ENCODE measurements around the gene SLITRK5.

SLITRK5 gene

DNA sequence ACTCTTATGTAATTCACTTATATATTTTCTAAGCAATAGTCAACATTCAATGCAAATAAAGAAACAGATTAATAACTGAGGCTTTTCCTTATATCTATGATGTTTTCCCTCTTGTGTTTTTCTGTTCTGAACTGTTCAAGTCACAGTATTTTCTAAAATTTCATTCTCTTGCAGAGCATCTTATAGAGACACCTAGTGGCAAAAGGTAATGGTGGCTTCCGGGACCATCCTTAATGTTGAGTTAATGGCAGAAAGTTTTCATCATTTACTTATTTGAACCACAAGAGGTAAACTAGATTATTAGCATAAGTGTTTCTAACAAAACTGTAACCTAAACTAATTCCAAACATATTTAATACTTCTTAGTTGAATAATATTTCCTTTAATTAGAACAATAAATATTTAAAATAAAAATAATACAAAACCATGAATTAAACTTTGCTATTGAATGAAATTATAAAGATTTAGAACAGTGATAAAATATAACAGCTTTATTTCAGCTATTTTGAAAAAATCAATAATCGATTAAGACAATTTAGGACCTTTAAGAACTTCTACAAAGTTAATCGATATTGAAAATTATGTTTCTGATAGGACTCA lies 1.7 kb upstream of the SLITRK5 start:
- Histone ChIP-seq H3K4me1 (ENCODE audit: insufficient read depth, insufficient read length) (peaks cover under 1% of the 10 kb centered on the region), H3K4me3 (ENCODE audit: insufficient read length, low read depth) (no peak overlapping the region), H3K9ac (ENCODE audit: insufficient read length, low read depth) (no peak overlapping the region), H3K27me3 (ENCODE audit: insufficient read depth, insufficient read length) (peaks cover 12% of the 10 kb centered on the region), H3K36me3 (ENCODE audit: insufficient read depth, insufficient read length, low read length) (no peaks in the 10 kb centered on the region), H3K9me3 (ENCODE audit: insufficient read depth, low read length) (no peaks in the 10 kb centered on the region)
- DNase-seq (ENCODE audit: low read depth, low spot score): no peak
- TF ChIP-seq SUZ12 (IDR thresholded peaks at IDR 0.05; ENCODE audit: extremely low read depth, insufficient read depth, insufficient read length) (no peak), ZNF274 (IDR thresholded peaks at IDR 0.05; ENCODE audit: low read depth, low read length) (no peak), YY1 (IDR thresholded peaks at IDR 0.05; ENCODE audit: insufficient read depth, insufficient read length) (no peak)

DNA sequence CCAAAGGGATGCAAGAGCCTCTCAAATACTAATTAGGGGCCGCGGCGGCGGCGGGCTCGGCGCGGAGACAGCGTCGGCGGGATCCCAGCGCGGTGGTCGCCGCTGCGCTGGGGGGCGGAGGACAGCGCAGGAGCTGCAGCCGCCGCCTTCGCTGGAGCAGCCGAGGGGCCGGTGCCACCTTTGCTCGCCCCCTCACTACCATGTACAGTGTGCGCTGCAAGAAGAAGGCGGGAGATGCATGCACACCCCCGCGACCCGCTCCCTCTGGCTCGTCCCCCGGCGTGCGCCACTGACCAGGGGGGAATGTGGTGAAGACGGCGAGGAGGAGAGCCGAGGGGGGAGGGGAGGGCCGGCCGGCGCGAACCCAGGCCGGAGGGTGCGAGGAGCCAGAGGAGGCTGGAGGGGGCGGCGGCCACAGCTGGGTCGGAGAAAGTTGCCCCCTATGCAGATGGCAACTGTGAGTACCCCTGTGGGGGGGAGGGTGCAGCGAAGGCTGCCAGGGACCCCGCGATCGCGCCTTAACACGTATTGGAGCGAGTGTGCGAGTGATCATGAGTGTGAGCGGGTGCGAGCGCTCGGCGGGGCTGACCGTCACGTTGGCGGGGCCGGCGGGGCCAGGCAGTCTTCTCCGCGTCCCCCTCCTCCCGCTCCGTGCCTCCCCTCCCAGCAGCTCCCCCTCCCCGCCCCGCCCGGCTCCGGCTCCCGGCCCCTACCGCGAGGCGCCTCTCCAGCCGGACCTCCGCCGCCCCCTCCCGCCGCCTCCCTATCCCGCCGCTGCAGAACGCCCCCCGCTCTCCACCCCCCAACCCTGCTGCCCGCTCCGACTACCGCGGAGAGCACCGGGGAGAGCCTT lies 808 bp downstream of the SLITRK5 start:
- TF ChIP-seq YY1 (IDR thresholded peaks at IDR 0.05; ENCODE audit: insufficient read depth, insufficient read length) (no peak), ZNF274 (IDR thresholded peaks at IDR 0.05; ENCODE audit: low read depth, low read length) (no peak), SUZ12 (IDR thresholded peaks at IDR 0.05; ENCODE audit: extremely low read depth, insufficient read depth, insufficient read length) (no peak)
- peaks cover 4% of the 10 kb centered on the region; the same call in 1 of the 2 replicates for H3K9me3 ChIP-seq (ENCODE audit: insufficient read depth, low read length)
- H3K4me1 ChIP-seq (ENCODE audit: insufficient read depth, insufficient read length): peaks cover 3% of the 10 kb centered on the region
- peaks cover 28% of the 10 kb centered on the region for H3K27me3 ChIP-seq (ENCODE audit: insufficient read depth, insufficient read length)
- no peak for DNase-seq (ENCODE audit: low read depth, low spot score)
- H3K36me3 ChIP-seq (ENCODE audit: insufficient read depth, insufficient read length, low read length): peaks cover 2% of the 10 kb centered on the region
- H3K4me3 ChIP-seq (ENCODE audit: insufficient read length, low read depth): peak overlapping the region; percentile 71
- peak overlapping the region; percentile 61 for H3K9ac ChIP-seq (ENCODE audit: insufficient read length, low read depth)

DNA sequence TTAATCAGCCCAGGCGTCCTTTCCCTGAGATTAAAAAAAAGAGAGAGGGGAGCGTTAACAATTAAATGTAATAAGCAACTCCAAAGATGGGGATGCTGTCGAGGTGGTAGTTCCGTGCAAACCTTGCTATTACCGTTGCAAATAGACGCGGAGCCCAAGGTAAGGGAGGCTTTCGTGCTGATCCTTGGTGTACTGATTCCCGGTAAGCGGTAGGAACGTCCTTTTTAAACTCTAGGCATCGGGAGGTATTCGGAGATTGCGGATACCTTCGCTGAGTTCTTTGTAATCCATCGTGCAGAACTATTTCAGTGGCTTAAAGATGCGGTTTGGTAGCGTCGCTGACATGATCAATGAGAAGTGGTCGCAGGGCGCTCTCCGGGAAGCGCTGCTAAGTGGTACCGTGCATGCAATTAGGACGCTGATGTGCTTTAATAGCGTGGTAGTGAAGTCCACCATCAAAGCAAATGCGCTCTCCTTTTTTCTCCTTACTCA lies 3.1 kb downstream of the SLITRK5 start:
- TF ChIP-seq ZNF274 (IDR thresholded peaks at IDR 0.05; ENCODE audit: low read depth, low read length) (no peak), SUZ12 (IDR thresholded peaks at IDR 0.05; ENCODE audit: extremely low read depth, insufficient read depth, insufficient read length) (no peak), YY1 (IDR thresholded peaks at IDR 0.05; ENCODE audit: insufficient read depth, insufficient read length) (no peak)
- H3K9ac ChIP-seq (ENCODE audit: insufficient read length, low read depth): no peak overlapping the region
- peaks cover 28% of the 10 kb centered on the region for H3K27me3 ChIP-seq (ENCODE audit: insufficient read depth, insufficient read length)
- peaks cover 3% of the 10 kb centered on the region for H3K4me1 ChIP-seq (ENCODE audit: insufficient read depth, insufficient read length)
- H3K4me3 ChIP-seq (ENCODE audit: insufficient read length, low read depth): peak overlapping the region; percentile 61
- no peak for DNase-seq (ENCODE audit: low read depth, low spot score)
- H3K9me3 ChIP-seq (ENCODE audit: insufficient read depth, low read length): peaks cover 4% of the 10 kb centered on the region; the same call in 1 of the 2 replicates
- H3K36me3 ChIP-seq (ENCODE audit: insufficient read depth, insufficient read length, low read length): peaks cover 4% of the 10 kb centered on the region

DNA sequence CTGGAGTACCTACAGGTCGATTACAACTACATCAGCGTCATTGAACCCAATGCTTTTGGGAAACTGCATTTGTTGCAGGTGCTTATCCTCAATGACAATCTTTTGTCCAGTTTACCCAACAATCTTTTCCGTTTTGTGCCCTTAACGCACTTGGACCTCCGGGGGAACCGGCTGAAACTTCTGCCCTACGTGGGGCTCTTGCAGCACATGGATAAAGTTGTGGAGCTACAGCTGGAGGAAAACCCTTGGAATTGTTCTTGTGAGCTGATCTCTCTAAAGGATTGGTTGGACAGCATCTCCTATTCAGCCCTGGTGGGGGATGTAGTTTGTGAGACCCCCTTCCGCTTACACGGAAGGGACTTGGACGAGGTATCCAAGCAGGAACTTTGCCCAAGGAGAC lies 4.7 kb downstream of the SLITRK5 start:
- no peak overlapping the region for H3K9ac ChIP-seq (ENCODE audit: insufficient read length, low read depth)
- H3K27me3 ChIP-seq (ENCODE audit: insufficient read depth, insufficient read length): peaks cover 28% of the 10 kb centered on the region
- peaks cover 3% of the 10 kb centered on the region for H3K4me1 ChIP-seq (ENCODE audit: insufficient read depth, insufficient read length)
- DNase-seq (ENCODE audit: low read depth, low spot score): no peak
- peaks cover 4% of the 10 kb centered on the region for H3K36me3 ChIP-seq (ENCODE audit: insufficient read depth, insufficient read length, low read length)
- no peak for TF ChIP-seq SUZ12 (IDR thresholded peaks at IDR 0.05; ENCODE audit: extremely low read depth, insufficient read depth, insufficient read length)
- H3K4me3 ChIP-seq (ENCODE audit: insufficient read length, low read depth): no peak overlapping the region
- H3K9me3 ChIP-seq (ENCODE audit: insufficient read depth, low read length): peaks cover 4% of the 10 kb centered on the region; the same call in 1 of the 2 replicates

DNA sequence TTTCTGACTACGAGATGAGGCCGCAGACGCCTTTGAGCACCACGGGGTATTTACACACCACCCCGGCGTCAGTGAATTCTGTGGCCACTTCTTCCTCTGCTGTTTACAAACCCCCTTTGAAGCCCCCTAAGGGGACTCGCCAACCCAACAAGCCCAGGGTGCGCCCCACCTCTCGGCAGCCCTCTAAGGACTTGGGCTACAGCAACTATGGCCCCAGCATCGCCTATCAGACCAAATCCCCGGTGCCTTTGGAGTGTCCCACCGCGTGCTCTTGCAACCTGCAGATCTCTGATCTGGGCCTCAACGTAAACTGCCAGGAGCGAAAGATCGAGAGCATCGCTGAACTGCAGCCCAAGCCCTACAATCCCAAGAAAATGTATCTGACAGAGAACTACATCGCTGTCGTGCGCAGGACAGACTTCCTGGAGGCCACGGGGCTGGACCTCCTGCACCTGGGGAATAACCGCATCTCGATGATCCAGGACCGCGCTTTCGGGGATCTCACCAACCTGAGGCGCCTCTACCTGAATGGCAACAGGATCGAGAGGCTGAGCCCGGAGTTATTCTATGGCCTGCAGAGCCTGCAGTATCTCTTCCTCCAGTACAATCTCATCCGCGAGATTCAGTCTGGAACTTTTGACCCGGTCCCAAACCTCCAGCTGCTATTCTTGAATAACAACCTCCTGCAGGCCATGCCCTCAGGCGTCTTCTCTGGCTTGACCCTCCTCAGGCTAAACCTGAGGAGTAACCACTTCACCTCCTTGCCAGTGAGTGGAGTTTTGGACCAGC lies 5.3 kb downstream of the SLITRK5 start:
- H3K9me3 ChIP-seq (ENCODE audit: insufficient read depth, low read length): peaks cover 4% of the 10 kb centered on the region; the same call in 1 of the 2 replicates
- peaks cover 4% of the 10 kb centered on the region for H3K36me3 ChIP-seq (ENCODE audit: insufficient read depth, insufficient read length, low read length)
- H3K4me3 ChIP-seq (ENCODE audit: insufficient read length, low read depth): no peak overlapping the region
- peaks cover 3% of the 10 kb centered on the region for H3K4me1 ChIP-seq (ENCODE audit: insufficient read depth, insufficient read length)
- H3K27me3 ChIP-seq (ENCODE audit: insufficient read depth, insufficient read length): peaks cover 28% of the 10 kb centered on the region
- H3K9ac ChIP-seq (ENCODE audit: insufficient read length, low read depth): no peak overlapping the region
- no peak for DNase-seq (ENCODE audit: low read depth, low spot score)
- no peak for TF ChIP-seq YY1 (IDR thresholded peaks at IDR 0.05; ENCODE audit: insufficient read depth, insufficient read length)
- TF ChIP-seq ZNF274 (IDR thresholded peaks at IDR 0.05; ENCODE audit: low read depth, low read length): no peak

DNA sequence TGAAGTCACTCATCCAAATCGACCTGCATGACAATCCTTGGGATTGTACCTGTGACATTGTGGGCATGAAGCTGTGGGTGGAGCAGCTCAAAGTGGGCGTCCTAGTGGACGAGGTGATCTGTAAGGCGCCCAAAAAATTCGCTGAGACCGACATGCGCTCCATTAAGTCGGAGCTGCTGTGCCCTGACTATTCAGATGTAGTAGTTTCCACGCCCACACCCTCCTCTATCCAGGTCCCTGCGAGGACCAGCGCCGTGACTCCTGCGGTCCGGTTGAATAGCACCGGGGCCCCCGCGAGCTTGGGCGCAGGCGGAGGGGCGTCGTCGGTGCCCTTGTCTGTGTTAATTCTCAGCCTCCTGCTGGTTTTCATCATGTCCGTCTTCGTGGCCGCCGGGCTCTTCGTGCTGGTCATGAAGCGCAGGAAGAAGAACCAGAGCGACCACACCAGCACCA lies 5.9 kb downstream of the SLITRK5 start:
- H3K4me3 ChIP-seq (ENCODE audit: insufficient read length, low read depth): no peak overlapping the region
- peaks cover 4% of the 10 kb centered on the region for H3K36me3 ChIP-seq (ENCODE audit: insufficient read depth, insufficient read length, low read length)
- peaks cover 4% of the 10 kb centered on the region; the same call in 1 of the 2 replicates for H3K9me3 ChIP-seq (ENCODE audit: insufficient read depth, low read length)
- TF ChIP-seq SUZ12 (IDR thresholded peaks at IDR 0.05; ENCODE audit: extremely low read depth, insufficient read depth, insufficient read length): no peak
- no peak for TF ChIP-seq ZNF274 (IDR thresholded peaks at IDR 0.05; ENCODE audit: low read depth, low read length)
- no peak for TF ChIP-seq YY1 (IDR thresholded peaks at IDR 0.05; ENCODE audit: insufficient read depth, insufficient read length)
- H3K9ac ChIP-seq (ENCODE audit: insufficient read length, low read depth): no peak overlapping the region
- peaks cover 28% of the 10 kb centered on the region for H3K27me3 ChIP-seq (ENCODE audit: insufficient read depth, insufficient read length)
- no peak for DNase-seq (ENCODE audit: low read depth, low spot score)
- peaks cover 3% of the 10 kb centered on the region for H3K4me1 ChIP-seq (ENCODE audit: insufficient read depth, insufficient read length)
